ENCODE results near the gene ELMOD1. TPM values are rescaled to one million over a fixed set of nuclear protein-coding genes. Genes with fewer than 3 reads are reported as not detected.

ELMOD1 gene
- total and polyA plus RNA-seq, 10 donors, result 0.02 TPM; not detected in 9

- DNase-seq, result no peak
- H3K27me3 ChIP-seq (replicated peaks in 1 of 7), result peaks cover 0 to 47% (median 5%) of the 10 kb centered on the region in 7 donors
- no peak overlapping the region for H3K4me3 ChIP-seq
- no peak for TF ChIP-seq CTCF (IDR thresholded peaks at IDR 0.05 in 8 of 11, conservative IDR thresholded peaks at IDR 0.05 in 3 of 11)
- no peak for TF ChIP-seq POLR2A (IDR thresholded peaks at IDR 0.05)
- TF ChIP-seq POLR2AphosphoS5 (IDR thresholded peaks at IDR 0.05), result no peak
- no peak overlapping the region for H3K27ac ChIP-seq
- peaks cover 0 to 4% (median 0%) of the 10 kb centered on the region in 8 donors for H3K9me3 ChIP-seq
- no peaks in the 10 kb centered on the region for H3K36me3 ChIP-seq
- no peaks in the 10 kb centered on the region for H3K4me1 ChIP-seq
- WGBS, 5 donors, result 51 to 66% (median 63%) methylated on average over 3 of the region's 3 CpGs
- intact Hi-C loops (cut with DNase I; ENCODE audit: low total_unique reads), result no loop called here
Measured at GRCh38 chr11:107583629-107584195, 7.2 kb upstream of the ELMOD1 start.

- Histone ChIP-seq H3K27me3 (replicated peaks in 1 of 7) (peaks cover 0 to 84% (median 40%) of the 10 kb centered on the region in 7 donors), H3K4me1 (peaks cover 6 to 29% (median 25%) of the 10 kb centered on the region in 6 donors)
- no peak for TF ChIP-seq POLR2A (IDR thresholded peaks at IDR 0.05)
- no peak for TF ChIP-seq POLR2AphosphoS5 (IDR thresholded peaks at IDR 0.05)
- TF ChIP-seq CTCF (IDR thresholded peaks at IDR 0.05 in 8 of 11, conservative IDR thresholded peaks at IDR 0.05 in 3 of 11), result no peak
Measured at GRCh38 chr11:107587306-107587979, 3.5 kb upstream of the ELMOD1 start.

GRCh38 chr11:107591378-107592230 lies 657 bp downstream of the ELMOD1 start:
- intact Hi-C loops (cut with DNase I; ENCODE audit: low total_unique reads), result no loop called here
- Histone ChIP-seq H3K4me1 (peaks cover 6 to 30% (median 28%) of the 10 kb centered on the region in 6 donors), H3K36me3 (no peaks in the 10 kb centered on the region), H3K4me3 (peak overlapping the region; percentile 42 to 78 (median 56)), H3K9me3 (no peaks in the 10 kb centered on the region), H3K27ac (no peak overlapping the region), H3K27me3 (replicated peaks in 1 of 7) (peaks cover 0 to 91% (median 64%) of the 10 kb centered on the region in 7 donors)
- no peak for DNase-seq
- WGBS, 5 donors, result 1 to 3% (median 1%) methylated on average over 38 to 49 of the region's 49 CpGs
- TF ChIP-seq CTCF (IDR thresholded peaks at IDR 0.05 in 8 of 11, conservative IDR thresholded peaks at IDR 0.05 in 3 of 11) (no peak), POLR2AphosphoS5 (IDR thresholded peaks at IDR 0.05) (no peak), POLR2A (IDR thresholded peaks at IDR 0.05) (no peak)

More at GRCh38 chr11:107587306-107587979, 3.5 kb upstream of the ELMOD1 start:
- 74 to 89% (median 83%) methylated on average over 5 of the region's 5 CpGs for WGBS, 5 donors
- Histone ChIP-seq H3K36me3 (no peaks in the 10 kb centered on the region), H3K4me3 (no peak overlapping the region), H3K27ac (no peak overlapping the region), H3K9me3 (no peaks in the 10 kb centered on the region)
- DNase-seq, result no peak
- intact Hi-C loops (cut with DNase I; ENCODE audit: low total_unique reads), result no loop called here

All from spleen (tissue), 11 donors.